SU-DHL-6 (cell line): Measurements from ENCODE around the gene TAX1BP3.

Experiments
- H2AFZ ChIP-seq: fragments of 200-600 bp; sonication (generic); 2 replicates; pipeline ENCODE4 v1.6.1; 2014; ENCODE audit warnings: low read depth, mild to moderate bottlenecking, moderate library complexity, mixed read lengths, antibody characterized with exemption, low read length; ENCODE audit not compliant: severe bottlenecking
- H3F3A ChIP-seq: fragments of 200-600 bp; shearing (Covaris generic); 2 replicates; pipeline ENCODE4 v1.6.0; 2016; ENCODE audit warnings: antibody characterized with exemption, mild to moderate bottlenecking; ENCODE audit not compliant: insufficient read depth
- H3K27ac ChIP-seq: fragments of 200-600 bp; sonication (generic); 2 replicates; pipeline ENCODE4 v1.5.1; 2016; ENCODE audit warnings: low read depth, mild to moderate bottlenecking, low read length, moderate library complexity, mixed read lengths
- H3K27me3 ChIP-seq: fragments of 200-600 bp; sonication (generic), shearing (Covaris generic); 2 replicates; pipeline ENCODE4 v1.6.0; 2014; ENCODE audit warnings: mild to moderate bottlenecking, low read length
- H3K36me3 ChIP-seq: fragments of 200-600 bp; sonication (generic); 2 replicates; pipeline ENCODE4 v1.6.1; 2014; ENCODE audit warnings: mild to moderate bottlenecking, low read length, mixed read lengths
- H3K4me2 ChIP-seq: fragments of 300-600, 200-600 bp; shearing (Covaris generic), sonication (generic); 2 replicates; pipeline ENCODE4 v1.6.0; 2014; ENCODE audit warnings: low read length, low read depth, mild to moderate bottlenecking; ENCODE audit not compliant: poor library complexity, severe bottlenecking
- H3K4me3 ChIP-seq: fragments of 200-600 bp; sonication (generic); 2 replicates; pipeline ENCODE4 v1.5.1; 2014; ENCODE audit warnings: antibody characterized with exemption, low read length, mild to moderate bottlenecking, mixed read lengths; ENCODE audit not compliant: insufficient read depth, poor library complexity, severe bottlenecking
- H3K79me2 ChIP-seq: fragments of 200-600 bp; sonication (generic); 2 replicates; pipeline ENCODE4 v1.6.1; 2014; ENCODE audit warnings: mild to moderate bottlenecking, low read length, moderate library complexity; ENCODE audit not compliant: insufficient read depth
- H3K9ac ChIP-seq: fragments of 200-600 bp; sonication (generic); 2 replicates; pipeline ENCODE4 v1.7.0; 2014; ENCODE audit warnings: mild to moderate bottlenecking, low read length
- H3K9me2 ChIP-seq: fragments of 200-600 bp; sonication (generic); replicated peaks from 2 replicates; pipeline ENCODE4 v1.6.1; 2014; ENCODE audit warnings: low read length; ENCODE audit not compliant: insufficient read depth
- H3K9me3 ChIP-seq: fragments of 200-600 bp; sonication (generic); 2 replicates; pipeline ENCODE4 v1.6.1; 2014; ENCODE audit warnings: low read length, mixed read lengths; ENCODE audit not compliant: insufficient read depth
- H4K20me1 ChIP-seq: fragments of 200-600 bp; sonication (generic); 2 replicates; pipeline ENCODE4 v1.6.1; 2014; ENCODE audit warnings: low read depth, mild to moderate bottlenecking, antibody characterized with exemption, low read length, moderate library complexity, mixed read lengths
- EZH2phosphoT487 ChIP-seq: fragments of 200-600 bp; sonication (generic), shearing (Covaris generic); conservative IDR thresholded peaks from 2 replicates; pipeline ENCODE4 v1.6.1; 2018; ENCODE audit warnings: mild to moderate bottlenecking, antibody characterized with exemption, low read length, moderate library complexity, mixed read lengths
- TF ChIP-seq, protein P1 (sequence below): fragments of 200-600 bp; sonication (generic); IDR thresholded peaks from one replicate; pipeline ENCODE4 v1.5.1; 2017; ENCODE audit warnings: antibody characterized with exemption, mild to moderate bottlenecking, low read length, moderate library complexity; ENCODE audit not compliant: insufficient read depth, poor library complexity, severe bottlenecking

The TAX1BP3 gene

GRCh38 chr17:3641014-3641413, 27.4 kb downstream of the TAX1BP3 start:
- Histone ChIP-seq H3K9me3 (no peaks in the 10 kb centered on the region), H3F3A (0 out of 2 replicates have a peak, but pooled peaks cover 4% of the 10 kb centered on the region), H3K9ac (no peak overlapping the region), H3K27me3 (no peaks in the 10 kb centered on the region), H3K27ac (no peak overlapping the region), H3K9me2 (no peaks in the 10 kb centered on the region), H3K4me2 (no peak overlapping the region), H3K36me3 (no peaks in the 10 kb centered on the region), H3K79me2 (no peaks in the 10 kb centered on the region), H2AFZ (no peak overlapping the region), H4K20me1 (no peaks in the 10 kb centered on the region), H3K4me3 (no peak overlapping the region)
- TF ChIP-seq, protein P1, sequence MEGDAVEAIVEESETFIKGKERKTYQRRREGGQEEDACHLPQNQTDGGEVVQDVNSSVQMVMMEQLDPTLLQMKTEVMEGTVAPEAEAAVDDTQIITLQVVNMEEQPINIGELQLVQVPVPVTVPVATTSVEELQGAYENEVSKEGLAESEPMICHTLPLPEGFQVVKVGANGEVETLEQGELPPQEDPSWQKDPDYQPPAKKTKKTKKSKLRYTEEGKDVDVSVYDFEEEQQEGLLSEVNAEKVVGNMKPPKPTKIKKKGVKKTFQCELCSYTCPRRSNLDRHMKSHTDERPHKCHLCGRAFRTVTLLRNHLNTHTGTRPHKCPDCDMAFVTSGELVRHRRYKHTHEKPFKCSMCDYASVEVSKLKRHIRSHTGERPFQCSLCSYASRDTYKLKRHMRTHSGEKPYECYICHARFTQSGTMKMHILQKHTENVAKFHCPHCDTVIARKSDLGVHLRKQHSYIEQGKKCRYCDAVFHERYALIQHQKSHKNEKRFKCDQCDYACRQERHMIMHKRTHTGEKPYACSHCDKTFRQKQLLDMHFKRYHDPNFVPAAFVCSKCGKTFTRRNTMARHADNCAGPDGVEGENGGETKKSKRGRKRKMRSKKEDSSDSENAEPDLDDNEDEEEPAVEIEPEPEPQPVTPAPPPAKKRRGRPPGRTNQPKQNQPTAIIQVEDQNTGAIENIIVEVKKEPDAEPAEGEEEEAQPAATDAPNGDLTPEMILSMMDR: no peak
- no peak for TF ChIP-seq EZH2phosphoT487

DNA sequence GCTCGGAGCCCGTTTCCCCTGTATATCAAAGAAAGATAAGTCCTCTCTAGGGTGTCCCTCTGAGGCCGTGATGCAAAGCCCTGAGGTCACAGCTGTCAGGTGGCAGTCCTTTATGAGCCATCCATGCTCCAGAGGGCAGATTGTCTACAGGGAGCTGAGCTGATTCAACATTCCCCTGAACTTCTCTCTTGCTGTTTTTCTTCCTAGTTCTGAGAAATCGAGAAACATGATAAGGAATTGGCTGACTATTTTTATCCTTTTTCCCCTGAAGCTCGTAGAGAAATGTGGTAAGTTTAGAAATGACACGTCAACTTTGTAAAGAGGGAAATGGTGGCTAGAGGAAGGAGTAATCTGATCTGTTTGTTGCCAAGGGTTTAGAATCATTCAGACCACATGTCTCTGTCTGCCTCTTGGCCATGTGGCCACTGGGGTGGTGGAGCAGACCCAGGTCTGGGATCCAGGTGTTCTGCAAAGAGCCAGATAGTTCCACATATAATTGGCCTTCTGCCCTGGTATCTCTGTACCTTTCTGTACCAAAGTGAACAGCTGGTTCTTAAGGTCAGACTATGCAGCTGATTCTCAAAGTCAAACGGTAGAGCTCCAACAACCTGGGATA, 28.3 kb downstream of the TAX1BP3 start:
- no peaks in the 10 kb centered on the region for H3K9me3 ChIP-seq
- H3F3A ChIP-seq: 0 out of 2 replicates have a peak, but pooled peaks cover 4% of the 10 kb centered on the region
- no peak overlapping the region for H3K27ac ChIP-seq
- no peak overlapping the region for H2AFZ ChIP-seq
- TF ChIP-seq EZH2phosphoT487: no peak
- TF ChIP-seq, protein P1: no peak
- no peak overlapping the region for H3K4me2 ChIP-seq
- no peak overlapping the region for H3K4me3 ChIP-seq
- no peaks in the 10 kb centered on the region for H3K27me3 ChIP-seq
- H3K9ac ChIP-seq: no peak overlapping the region
- no peaks in the 10 kb centered on the region for H4K20me1 ChIP-seq
- peaks cover 5% of the 10 kb centered on the region; the same call in 1 of the 2 replicates for H3K79me2 ChIP-seq
- no peaks in the 10 kb centered on the region for H3K36me3 ChIP-seq
- H3K9me2 ChIP-seq: no peaks in the 10 kb centered on the region

DNA sequence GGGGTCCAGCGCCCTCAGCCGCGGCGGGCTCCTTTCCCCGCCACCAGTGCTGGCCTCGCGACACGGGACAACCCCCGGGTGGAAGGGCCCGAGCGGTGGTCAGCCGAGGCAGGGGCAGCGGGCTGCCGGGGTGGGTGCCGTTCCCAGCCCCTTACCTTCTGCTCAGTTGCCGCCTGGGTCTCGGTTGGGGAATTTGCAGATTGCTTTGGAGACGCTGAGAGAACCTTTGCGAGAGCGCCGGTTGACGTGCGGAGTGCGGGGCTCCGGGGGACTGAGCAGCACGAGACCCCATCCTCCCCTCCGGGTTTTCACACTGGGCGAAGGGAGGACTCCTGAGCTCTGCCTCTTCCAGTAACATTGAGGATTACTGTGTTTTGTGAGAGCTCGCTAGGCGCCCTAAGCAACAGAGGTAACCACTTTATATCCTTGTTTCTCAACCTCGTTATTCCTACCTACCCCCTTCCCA, 31.4 kb downstream of the TAX1BP3 start:
- Histone ChIP-seq H4K20me1 (no peaks in the 10 kb centered on the region), H3K27me3 (no peaks in the 10 kb centered on the region), H3K79me2 (peaks cover 14% of the 10 kb centered on the region; the same call in 1 of the 2 replicates), H3F3A (0 out of 2 replicates have a peak, but pooled peaks cover 4% of the 10 kb centered on the region), H3K9me2 (no peaks in the 10 kb centered on the region), H2AFZ (peak overlapping the region; percentile 86), H3K9ac (peak overlapping the region; percentile 81), H3K36me3 (no peaks in the 10 kb centered on the region), H3K9me3 (no peaks in the 10 kb centered on the region), H3K27ac (no peak overlapping the region), H3K4me2 (peak overlapping the region; percentile 70), H3K4me3 (peak overlapping the region; percentile 86)
- TF ChIP-seq EZH2phosphoT487: no peak
- TF ChIP-seq, protein P1: no peak
